Activated CD4-positive, alpha-beta T cell treated with anti-CD3 and anti-CD28 coated beads for 48 hours (primary cell): ENCODE data around the gene COL5A1.

Source experiments
- DNase-seq: peaks from one replicate; pipeline ENCODE4 v3.0.0-alpha.2; 2020

The COL5A1 gene

DNA sequence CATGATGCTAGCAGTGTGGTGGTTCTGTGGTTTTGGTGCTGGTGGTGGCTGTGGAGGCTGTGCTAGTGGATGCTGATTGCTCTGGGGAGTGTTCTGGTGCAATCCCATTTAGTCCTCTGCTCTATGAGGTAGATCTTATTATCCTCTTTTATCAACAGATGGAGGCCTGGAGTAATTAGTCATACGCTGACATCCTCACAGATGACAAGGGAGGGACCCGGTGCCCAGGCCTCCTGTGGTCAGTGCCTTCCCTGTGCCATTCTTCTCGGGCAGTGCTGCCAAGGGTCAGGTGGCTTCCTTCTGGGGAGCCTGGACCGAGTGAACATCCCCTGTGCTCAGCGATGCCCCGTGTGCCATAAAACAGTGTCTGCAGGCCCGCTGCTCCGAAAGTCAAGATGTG is 74.5 kb downstream of the COL5A1 start:
- no peak for DNase-seq

GRCh38 chr9:134717056-134717455 is 75.5 kb downstream of the COL5A1 start:
- no peak for DNase-seq

GRCh38 chr9:134717924-134718645 is 76.5 kb downstream of the COL5A1 start:
- no peak for DNase-seq

DNA sequence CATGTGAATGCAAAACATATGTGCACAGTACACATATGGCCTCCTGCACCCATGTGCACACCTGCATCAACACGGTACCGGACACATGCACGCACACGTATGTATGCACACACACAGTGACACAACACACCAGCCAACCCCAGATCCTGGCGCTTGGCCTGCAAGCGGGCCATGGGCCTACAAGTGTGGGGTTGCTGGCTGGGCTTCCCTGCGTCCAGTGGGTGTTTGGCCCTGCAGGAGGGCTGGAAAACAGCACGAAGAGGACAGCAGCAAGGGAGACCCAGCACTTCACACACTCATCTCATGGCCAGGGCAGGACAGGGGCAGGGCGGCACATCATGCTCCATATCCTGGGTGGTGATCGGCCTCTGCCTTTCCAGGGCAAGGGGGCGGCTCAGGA is 77.7 kb downstream of the COL5A1 start:
- DNase-seq, result no peak

GRCh38 chr9:134720136-134720753 is 78.6 kb downstream of the COL5A1 start:
- DNase-seq, result no peak

DNA sequence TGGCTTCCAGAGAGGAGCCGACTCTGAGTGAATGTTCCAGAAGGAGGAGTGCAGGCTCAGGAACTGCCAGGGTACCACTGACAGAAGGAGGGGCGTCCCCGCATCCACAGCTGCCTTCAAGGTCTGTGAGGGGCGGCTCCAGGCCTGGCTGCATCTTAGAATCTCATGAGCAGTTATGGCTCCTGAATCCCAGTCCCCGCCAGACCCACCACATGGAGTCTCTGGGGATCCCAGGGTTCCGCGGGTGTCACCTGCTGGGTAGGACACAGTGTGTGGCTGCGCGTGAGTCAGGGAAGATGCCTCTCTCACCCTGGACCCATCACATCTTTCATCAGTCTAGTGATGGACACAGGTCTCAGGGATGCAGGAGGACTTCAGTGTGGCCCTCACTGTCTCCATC is 79.2 kb downstream of the COL5A1 start:
- DNase-seq, result no peak

DNA sequence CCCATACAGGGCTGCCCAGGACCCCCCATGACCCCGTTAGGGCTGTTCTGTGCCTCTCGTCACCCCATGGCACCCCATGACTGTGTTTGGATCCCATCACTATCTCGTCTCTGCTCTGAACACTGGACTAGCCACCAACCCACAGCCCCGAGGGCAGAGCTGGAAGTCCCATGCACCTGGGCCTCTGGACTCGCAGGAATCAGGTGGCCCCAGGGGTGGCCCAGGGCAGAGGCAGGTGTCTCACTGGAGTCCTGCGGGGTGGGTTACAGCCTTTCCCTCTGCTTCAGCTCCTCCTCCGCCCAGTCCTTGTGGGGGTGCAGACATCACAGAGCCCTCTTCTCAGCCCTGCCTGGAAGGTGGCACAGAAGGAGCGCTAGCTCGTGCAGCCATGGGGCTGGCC is 79.7 kb downstream of the COL5A1 start:
- DNase-seq, result no peak

DNA sequence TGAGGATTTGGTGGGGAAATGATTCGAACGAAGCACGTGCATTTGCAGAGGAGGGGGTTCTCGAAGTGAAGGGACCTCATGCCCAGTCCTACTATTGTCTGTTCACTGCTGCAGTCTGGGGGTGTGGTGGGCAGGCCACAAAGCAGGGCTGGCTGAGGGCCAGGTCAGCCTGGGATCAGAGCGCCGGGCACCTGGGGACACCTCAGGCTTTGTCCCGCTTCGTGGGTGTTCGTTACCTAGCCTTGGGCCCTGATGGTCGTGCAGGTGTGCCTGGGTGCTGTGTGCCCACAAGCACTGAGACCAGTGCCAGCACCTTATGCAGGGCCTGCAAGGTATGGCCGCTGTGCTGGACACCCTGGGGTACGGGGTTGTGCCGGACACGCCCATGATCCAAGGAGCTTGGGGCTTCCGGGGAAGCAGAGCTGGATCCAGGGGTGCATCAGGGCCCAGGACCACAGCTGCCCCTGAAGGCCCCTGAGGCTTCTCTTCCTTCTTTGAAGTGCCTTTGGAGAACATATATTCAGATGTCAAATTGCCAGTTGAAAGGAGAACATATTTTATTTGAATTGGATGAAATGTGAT is 80.6 kb downstream of the COL5A1 start:
- DNase-seq, result no peak

GRCh38 chr9:134723037-134723436 is 81.4 kb downstream of the COL5A1 start:
- DNase-seq, result no peak

GRCh38 chr9:134723491-134724190 is 82.0 kb downstream of the COL5A1 start:
- no peak for DNase-seq

DNA sequence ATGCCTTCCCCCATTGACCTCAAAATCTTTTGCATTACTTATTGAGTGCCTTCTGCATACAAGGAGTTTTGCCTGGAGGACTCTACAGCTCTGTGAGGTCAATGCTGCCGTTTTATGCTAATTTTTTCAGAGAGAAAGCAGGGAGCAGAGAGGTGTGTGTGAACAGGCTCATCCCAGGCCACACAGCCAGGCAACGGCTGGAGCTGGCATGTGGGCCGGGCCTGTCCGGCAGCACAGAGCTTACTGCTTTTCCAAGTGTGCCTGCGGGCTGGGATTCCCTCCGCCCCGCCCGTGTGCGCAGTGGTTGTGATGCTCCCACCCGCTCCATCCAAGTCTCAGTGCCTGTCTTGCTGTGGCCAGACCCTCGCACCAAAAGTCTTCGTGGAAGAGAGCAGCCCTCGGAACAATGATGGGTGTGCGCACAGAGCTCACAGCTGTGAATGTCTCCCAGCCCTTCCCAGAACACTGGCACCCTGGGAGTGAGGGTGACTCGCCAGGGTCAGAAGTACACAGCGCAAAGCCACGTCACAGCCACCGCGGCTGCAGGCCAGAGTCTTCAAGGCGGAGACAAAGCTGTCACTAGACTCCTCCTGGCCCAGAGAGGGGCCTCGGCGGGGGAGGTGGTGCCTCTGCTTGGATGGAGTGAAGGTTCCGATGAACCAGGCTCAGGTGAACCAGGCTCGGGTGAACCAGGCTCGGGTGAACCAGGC is 82.8 kb downstream of the COL5A1 start:
- no peak for DNase-seq

DNA sequence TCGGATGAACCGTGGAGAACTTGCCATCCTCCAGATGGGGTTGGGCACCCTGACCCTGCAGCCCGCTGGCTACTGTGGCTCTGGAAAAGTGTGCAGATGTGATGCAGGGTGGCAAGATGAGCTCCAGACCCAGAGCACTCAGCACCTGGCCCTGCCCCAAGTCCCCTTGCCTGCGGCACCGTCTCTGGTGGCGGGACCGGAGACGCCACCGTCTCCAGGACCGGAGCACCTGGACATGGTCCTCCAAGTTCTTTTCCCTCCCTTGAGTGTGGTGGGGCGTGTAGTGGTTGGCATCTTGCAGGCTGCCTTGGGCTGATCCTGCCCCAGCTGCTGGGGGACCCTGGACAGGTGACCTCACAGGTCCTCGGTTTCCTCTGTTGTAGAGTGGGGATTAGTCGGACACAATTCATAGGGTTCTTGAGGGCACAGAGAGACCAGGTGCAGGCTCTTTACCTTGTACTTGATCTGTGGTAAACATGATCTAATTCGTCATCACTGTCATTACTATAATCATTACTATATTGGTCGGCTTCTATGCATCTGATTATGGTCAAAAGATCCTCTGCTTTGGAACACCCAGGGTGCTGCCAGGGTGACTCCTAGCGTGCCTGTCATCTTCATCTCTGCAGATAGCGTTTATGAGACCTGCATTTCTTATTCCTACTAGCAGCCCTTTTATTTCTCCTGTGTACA is 83.5 kb downstream of the COL5A1 start:
- no peak for DNase-seq

- no peak for DNase-seq
These were observed 84.0 kb downstream of the COL5A1 start for GRCh38 chr9:134725605-134725940.

DNA sequence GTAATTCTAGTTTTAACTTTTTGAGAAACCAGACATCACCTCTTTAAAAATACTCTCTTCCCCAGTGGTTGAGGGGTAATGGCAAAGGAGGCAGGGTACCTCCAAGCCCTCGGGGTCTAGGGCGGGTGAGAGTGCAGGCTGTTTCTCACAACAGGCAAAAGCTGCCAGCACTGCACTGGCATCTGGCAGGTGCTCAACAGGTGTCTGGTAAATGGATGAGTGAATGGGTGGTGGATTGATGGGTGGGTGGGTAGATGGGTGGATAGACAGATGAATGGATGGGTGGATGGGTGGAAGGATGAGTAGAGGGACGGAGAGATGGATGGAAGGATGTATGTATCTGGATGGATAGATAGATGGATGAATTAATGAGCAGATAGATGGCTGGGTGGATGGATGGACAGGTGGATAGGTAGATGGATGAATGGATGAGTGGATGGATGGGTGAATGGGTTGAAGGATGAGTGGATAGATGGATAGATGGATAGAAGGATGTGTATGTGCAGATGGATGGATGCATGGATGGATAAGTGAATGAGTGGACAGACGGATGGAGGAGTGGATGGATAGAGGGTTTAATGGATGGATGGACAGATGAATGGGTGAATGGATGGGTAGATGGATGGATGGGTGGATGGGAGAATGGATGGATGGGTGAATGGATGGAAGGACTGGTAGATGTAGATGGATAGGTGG is 84.6 kb downstream of the COL5A1 start:
- DNase-seq, result no peak

- DNase-seq, result no peak
These were observed 85.1 kb downstream of the COL5A1 start for GRCh38 chr9:134726722-134727034.

GRCh38 chr9:134728021-134728795 is 86.6 kb downstream of the COL5A1 start:
- no peak for DNase-seq

DNA sequence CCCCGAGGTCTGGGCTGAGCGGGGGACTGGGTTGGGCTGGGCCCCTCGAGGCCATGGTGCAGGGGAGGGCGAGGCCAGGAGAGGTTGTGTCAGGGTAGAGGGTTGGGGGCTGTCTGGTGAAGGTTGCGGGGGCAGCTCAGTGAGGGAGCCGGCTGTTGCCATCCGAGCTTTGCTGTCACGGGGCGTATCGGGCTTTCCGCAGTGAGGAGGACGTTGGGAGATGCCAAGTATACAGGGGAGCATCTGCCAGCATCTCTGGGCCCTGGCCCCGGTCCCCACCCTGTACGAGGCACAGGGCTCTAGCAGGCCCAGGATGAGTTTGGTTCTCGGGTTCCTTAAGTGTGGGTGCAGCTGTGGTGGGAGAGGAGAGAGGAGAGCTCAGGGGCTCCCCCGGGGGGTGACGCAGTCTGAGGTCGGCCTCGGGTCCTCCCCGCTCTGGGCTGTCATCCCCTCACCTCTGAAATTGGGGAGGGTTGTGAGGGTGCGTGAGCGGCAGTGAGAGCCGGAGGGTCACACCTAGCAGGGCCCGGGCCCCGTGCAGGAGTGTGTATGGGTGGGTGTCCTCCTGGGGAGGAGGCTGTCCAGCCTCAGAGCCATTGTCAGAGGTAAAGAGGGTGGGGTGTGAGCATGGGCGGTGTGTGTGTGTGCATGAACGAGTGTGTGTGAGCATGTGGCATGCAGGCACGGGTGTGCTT is 87.3 kb downstream of the COL5A1 start:
- no peak for DNase-seq

- DNase-seq, result no peak
These were observed 88.6 kb downstream of the COL5A1 start for GRCh38 chr9:134730011-134730760.

- DNase-seq, result no peak
These were observed 89.3 kb downstream of the COL5A1 start for GRCh38 chr9:134730761-134731496.
